Stimulated activated CD4-positive, alpha-beta T cell treated with anti-CD3 and anti-CD28 coated beads, TNF-alpha, amount 100 ng/mL, for 4 hours (primary cell): ENCODE results near the gene ATG9A.
"Not testable (repeated sequence)": the region's sequence is repeated elsewhere in the genome, so short reads cannot be mapped to it uniquely, and the experiment has no call there.

Experiments
- DNase-seq, 3 experiments: peaks; one replicate each; pipeline ENCODE4 v3.0.0-alpha.2; 2020; ENCODE audit warnings: low read depth in 3 of 3

ATG9A gene

GRCh38 chr2:219229305-219230058 lies at the start of gene ATG9A, which contains the start of gene ANKZF1:
Gene ATG9A (minus strand): TSS chr2:219229636. CDS start chr2:219228024, 1,612 bp downstream.
Gene ANKZF1 (plus strand): TSS chr2:219229806. CDS start chr2:219230258, 452 bp downstream.
- DNase-seq, result peak; percentile 89 to 97 (median 95)

- no peak for DNase-seq
These were observed 49.3 kb upstream of the ATG9A start for GRCh38 chr2:219278655-219279150.

DNA sequence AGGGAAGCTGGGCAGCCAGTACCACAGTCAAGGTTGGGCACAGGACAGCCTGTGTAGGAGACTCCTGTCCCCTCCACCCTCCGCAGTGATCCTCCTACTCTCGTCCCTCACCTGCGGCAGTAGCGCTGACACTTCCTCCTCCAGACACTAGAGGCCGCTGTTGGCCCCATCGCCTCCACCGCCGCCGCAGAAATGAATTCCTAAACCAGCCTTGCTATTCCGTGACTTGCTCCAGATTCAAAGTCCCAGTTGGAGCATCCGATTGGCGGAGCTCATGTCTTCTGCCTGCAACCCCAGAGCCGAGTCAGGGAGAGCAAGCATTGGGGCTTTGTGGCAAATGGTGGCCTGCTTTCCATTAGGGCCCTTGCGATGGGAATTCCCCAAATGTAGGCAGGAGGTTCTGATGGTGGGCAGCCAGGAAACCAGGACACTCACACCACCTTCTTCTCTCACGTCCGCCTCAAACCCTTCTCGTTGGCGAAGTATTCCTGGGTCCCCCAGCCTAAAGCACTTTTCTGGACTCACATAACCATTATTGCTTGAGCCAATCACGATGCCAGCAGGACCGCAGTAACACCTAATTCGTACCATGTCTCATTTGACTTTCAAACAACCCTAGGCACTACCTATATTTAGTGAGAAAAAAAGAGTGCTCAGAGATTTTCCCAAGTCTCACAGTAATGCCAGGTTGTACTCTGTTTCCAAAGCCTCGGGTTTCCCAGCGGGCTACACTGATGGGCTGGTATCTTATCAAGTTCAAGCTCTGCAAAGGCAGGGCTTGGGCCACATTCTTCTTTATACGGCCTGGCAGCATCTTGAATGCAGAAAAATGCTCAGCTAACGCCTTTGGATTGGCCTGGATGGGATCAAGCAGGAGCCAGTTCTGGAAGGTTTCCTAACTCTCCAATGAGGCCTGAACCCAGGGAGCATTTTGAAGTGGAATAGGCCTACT lies 48.5 kb upstream of the ATG9A start:
- DNase-seq, result peak; percentile 54 to 61 (median 60)

DNA sequence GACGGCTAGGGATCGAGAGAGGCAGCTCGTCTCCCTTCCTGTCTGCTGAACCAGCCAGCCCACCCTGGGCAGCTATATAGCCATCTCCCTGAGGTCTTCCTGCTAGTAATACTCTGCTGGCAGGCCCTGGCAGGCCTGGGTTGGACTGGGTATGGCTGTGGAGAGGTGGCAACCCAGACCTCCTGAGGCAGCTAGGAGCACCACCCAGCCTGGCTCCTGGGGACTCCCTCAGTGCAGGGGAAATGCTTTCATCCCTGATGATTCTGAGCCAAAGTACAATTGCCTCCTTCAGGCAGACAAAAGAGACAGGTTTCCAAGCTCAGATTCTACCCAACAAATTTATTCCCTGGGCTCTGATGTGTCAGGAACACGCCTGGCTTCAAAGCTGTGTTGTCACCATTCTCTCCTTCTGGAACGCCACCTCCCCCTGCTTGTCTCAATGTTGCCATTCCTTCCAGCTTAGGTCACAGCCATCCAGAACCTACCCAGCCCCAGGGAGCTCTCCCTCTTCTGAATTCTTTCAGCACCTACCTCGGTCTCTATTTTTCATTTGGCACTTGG lies 45.0 kb upstream of the ATG9A start:
- DNase-seq, result no peak

- DNase-seq, result no peak
These were observed 44.5 kb upstream of the ATG9A start for GRCh38 chr2:219273937-219274336.

DNA sequence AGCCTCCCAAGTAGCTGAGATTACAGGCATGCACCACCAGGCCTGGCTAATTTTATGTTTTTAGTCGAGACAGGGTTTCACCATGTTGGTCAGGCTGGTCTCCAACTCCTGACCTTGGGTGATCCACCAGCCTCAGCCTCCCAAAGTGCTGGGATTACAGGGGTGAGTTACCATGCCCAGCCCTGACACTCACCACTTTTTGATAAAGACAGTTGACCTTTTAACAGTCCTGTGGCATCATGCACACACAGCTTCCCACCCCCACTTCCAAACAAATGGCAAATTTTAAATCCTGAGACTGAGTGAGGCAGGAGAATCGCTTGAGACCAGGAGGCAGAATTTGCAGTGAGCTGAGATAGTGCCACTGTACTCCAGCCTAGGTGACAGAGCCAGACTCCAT lies 43.6 kb upstream of the ATG9A start:
- no peak for DNase-seq

DNA sequence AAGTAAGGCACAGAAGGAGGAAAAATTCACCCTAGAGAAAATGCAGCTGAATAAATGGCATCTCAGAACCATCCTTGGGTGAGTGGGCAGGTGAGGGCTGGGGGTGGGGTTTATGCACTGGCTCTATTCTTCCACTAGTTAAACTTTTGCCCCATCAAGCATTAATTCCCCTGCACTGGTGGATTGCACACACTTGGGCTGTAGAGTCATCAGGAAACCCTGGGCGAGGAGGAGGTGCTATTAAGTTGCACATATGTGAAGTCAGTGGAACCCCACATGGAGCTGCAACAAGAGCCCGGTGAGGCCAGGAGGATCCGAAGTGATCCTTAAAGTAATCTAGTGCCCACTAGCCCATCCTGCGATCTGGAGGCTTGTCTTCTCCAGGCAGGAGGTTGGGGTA lies 42.9 kb upstream of the ATG9A start:
- no peak for DNase-seq

- no peak for DNase-seq
These were observed 41.6 kb upstream of the ATG9A start for GRCh38 chr2:219271021-219271420.

- DNase-seq, result no peak
These were observed 40.6 kb upstream of the ATG9A start for GRCh38 chr2:219270055-219270372.

GRCh38 chr2:219269362-219270054 lies 40.1 kb upstream of the ATG9A start:
- DNase-seq, result no peak

DNA sequence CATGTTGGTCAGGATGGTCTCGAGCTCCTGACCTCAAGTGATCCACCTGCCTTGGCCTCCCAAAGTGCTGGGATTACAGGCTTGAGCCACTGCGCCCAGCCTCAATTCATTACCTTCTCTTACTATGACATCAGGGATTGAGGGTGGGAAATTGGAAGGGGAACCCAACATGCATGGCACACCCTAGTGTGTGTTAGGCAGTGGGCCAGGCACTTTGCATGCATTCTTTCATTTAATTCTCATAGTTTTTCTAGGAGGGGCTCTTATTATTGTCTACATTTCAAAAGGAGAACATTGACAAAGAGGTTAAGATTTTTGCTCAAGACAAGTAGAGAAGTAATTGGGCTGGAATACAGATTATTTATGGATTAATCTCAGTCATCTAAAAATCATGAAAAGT lies 38.9 kb upstream of the ATG9A start:
- no peak for DNase-seq

GRCh38 chr2:219266886-219267285 lies 37.5 kb upstream of the ATG9A start:
- no peak for DNase-seq

- DNase-seq, result no peak
These were observed 36.8 kb upstream of the ATG9A start for GRCh38 chr2:219266232-219266631.

DNA sequence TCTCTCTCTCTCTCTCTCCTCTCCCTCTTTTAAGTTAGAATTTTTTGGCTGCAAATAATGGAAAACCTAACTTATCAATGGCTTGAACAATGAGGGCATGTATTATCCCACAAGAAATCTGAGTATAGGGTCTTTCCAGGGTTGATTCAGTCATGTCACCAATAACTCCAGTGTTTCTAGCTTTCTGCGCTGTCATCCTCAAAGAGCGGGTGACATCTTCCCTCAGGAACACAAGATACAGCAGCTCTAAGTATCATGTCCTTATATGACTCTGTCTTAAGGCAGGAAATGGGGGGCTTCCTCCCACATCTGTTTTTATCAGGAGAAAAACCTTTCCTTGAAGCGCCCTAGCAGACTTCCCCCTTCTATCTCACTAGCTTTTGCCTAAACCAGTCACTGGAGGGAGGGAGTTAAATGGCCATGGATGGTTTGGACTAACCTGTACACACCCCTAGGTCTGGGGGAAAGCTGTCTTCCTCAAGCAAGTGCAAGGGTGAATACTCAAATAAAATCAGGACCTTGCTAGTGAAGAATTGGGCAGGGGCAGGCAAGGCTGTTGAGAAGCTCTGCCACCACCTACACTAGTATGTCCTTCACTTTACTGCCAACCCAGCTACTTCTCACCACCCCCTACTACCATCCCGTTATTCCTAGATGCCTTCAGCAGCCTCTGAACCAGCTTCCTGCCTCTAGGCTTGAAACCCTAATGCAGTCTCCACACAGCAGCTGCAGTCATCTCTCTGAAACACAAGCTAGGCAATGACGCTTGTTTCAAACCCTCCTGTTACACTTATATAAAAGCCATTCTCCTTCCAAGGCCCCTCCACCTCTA lies 31.8 kb upstream of the ATG9A start:
- no peak for DNase-seq

GRCh38 chr2:219258942-219259341 lies 29.5 kb upstream of the ATG9A start:
- not testable (repeated sequence) for DNase-seq

- peak in 1 of 3 experiments; percentile 25 for DNase-seq
These were observed 25.3 kb upstream of the ATG9A start for GRCh38 chr2:219254590-219255201.

- DNase-seq, result peak; percentile 81 to 88 (median 84)
These were observed 24.5 kb upstream of the ATG9A start, which contains the start of gene TUBA4A for GRCh38 chr2:219253753-219254589. Gene TUBA4A (minus strand): TSS chr2:219253918. CDS start chr2:219253858, 60 bp downstream.

DNA sequence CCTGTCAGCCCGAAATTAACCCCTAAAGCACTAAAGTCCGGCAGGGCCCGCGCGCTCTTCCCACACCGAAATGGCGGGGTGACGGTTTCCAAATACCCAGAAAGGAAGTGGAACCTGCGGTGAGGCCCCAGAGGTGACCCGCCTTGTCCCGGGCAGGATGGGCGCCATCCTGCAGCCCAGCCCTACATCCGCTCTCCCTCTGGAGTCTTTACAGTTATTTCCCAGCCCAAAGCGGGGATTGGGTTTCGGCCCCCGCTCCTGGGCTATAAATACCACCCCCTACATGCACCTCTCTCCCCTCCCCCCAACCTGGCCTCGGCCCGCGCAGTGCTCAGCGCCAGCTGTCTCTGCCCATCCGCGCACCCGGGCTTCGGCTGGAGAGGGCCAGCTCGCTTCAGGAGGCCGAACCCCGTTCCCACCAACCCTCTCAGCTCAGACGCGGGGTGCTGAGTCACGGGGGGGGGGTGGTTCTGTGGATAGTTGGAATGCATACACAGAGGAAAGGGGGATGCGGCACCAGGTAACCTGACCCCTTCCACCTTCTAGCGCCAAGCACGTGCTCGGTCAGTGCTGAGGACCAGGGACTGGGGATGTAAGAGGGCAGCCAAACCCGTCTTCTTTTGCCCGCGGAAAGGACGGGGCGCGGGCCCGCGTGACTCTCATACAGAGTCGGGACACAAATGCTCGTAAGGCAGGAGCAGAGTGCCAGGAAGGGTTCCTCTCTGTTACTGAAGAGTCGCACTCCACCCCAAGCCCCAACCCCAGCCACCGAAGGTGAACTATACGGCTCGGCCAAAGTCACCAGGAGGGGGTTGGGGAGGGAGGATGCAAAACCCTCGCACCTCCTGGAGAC lies 23.7 kb upstream of the ATG9A start, which contains the start of gene TUBA4B:
Gene TUBA4B, plus strand, starts transcription at position 344 of the 853 bp plus-strand sequence. Its CDS starts 165 bp downstream, at position 509.
- peak in 1 of 3 experiments; percentile 26 for DNase-seq
